HEK293T (cell line): ENCODE data around the gene CHCHD10.

Experiments
- ARNT ChIP-seq: fragments of 450-650 bp; IDR thresholded peaks from 2 replicates; pipeline ENCODE4 v1.6.1; 2017; ENCODE audit warnings: mild to moderate bottlenecking
- BHLHE40 ChIP-seq: fragments of 450-650 bp; IDR thresholded peaks from 2 replicates; pipeline ENCODE4 v1.6.1; 2016; ENCODE audit warnings: mild to moderate bottlenecking, moderate library complexity, borderline replicate concordance
- CTBP1 ChIP-seq: fragments of 450-650 bp; IDR thresholded peaks from 2 replicates; pipeline ENCODE4 v1.6.1; 2016; ENCODE audit warnings: borderline replicate concordance
- FOXA1 ChIP-seq: fragments of 450-650 bp; IDR thresholded peaks from 2 replicates; pipeline ENCODE4 v1.6.1; 2016; ENCODE audit warnings: mild to moderate bottlenecking
- FOXK2 ChIP-seq: fragments of 450-650 bp; IDR thresholded peaks from 2 replicates; pipeline ENCODE4 v1.6.1; 2016; ENCODE audit warnings: mild to moderate bottlenecking
- FOXM1 ChIP-seq: fragments of 450-650 bp; IDR thresholded peaks from 2 replicates; pipeline ENCODE4 v1.6.1; 2017; ENCODE audit warnings: mild to moderate bottlenecking, borderline replicate concordance
- HDGF ChIP-seq: fragments of 450-650 bp; IDR thresholded peaks from 2 replicates; pipeline ENCODE4 v1.6.1; 2017; ENCODE audit warnings: antibody characterized with exemption, borderline replicate concordance
- L3MBTL2 ChIP-seq: fragments of 450-650 bp; conservative IDR thresholded peaks from 2 replicates; pipeline ENCODE4 v1.6.1; 2016; ENCODE audit warnings: mild to moderate bottlenecking
- LEF1 ChIP-seq: fragments of 450-650 bp; IDR thresholded peaks from 2 replicates; pipeline ENCODE4 v1.6.1; 2017; ENCODE audit warnings: mild to moderate bottlenecking, borderline replicate concordance
- NFRKB ChIP-seq: fragments of 450-650 bp; IDR thresholded peaks from 2 replicates; pipeline ENCODE4 v1.6.1; 2016; ENCODE audit warnings: mild to moderate bottlenecking, moderate library complexity
- SP1 ChIP-seq: fragments of 450-650 bp; IDR thresholded peaks from 2 replicates; pipeline ENCODE4 v1.6.1; 2017
- SUZ12 ChIP-seq: fragments of 450-650 bp; IDR thresholded peaks from 2 replicates; pipeline ENCODE4 v1.6.1; 2016; ENCODE audit warnings: mild to moderate bottlenecking
- ZNF384 ChIP-seq: fragments of 450-650 bp; IDR thresholded peaks from 2 replicates; pipeline ENCODE4 v1.6.1; 2016
- TF ChIP-seq, protein P1 (sequence below): fragments of 450-650 bp; IDR thresholded peaks from 2 replicates; pipeline ENCODE4 v1.6.1; 2016

DNA sequence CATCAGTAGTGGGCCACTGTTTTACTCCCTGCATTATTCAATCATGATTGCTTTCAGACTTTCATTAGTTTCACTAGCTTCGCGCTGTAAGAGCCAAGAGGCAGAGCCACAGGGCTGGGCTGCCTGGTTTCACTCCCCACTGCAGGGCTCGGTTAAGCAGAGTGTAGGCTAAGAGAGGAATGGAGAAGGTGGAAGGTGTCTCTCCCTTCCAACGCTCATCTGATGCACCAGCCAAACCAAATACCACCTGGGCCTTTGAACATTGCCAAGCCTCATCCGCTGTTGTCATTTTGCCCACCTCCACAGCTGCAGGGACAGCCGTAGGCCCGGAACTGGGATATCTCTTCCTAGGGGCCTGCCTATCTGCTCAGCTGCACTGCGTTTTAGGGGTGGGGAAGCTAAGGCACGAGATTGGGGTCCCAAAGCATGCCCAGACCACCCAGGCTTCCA lies 18.5 kb upstream of the CHCHD10 start:
- TF ChIP-seq HDGF (no peak), BHLHE40 (no peak), NFRKB (no peak), SP1 (no peak), FOXK2 (no peak), FOXA1 (no peak), L3MBTL2 (no peak), LEF1 (no peak), ZNF384 (no peak), CTBP1 (no peak), FOXM1 (no peak), SUZ12 (no peak), ARNT (no peak)
- TF ChIP-seq, protein P1, sequence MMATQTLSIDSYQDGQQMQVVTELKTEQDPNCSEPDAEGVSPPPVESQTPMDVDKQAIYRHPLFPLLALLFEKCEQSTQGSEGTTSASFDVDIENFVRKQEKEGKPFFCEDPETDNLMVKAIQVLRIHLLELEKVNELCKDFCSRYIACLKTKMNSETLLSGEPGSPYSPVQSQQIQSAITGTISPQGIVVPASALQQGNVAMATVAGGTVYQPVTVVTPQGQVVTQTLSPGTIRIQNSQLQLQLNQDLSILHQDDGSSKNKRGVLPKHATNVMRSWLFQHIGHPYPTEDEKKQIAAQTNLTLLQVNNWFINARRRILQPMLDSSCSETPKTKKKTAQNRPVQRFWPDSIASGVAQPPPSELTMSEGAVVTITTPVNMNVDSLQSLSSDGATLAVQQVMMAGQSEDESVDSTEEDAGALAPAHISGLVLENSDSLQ, result no peak
